T-helper 17 cell (primary cell): ENCODE results near the gene HDAC4. TPM values are rescaled to one million over a fixed set of nuclear protein-coding genes. Genes with fewer than 3 reads are reported as not detected.

Experiments
- ATAC-seq: fragments of 150-1000 bp; cut with Tn5 transposase; 2 replicates; pipeline ENCODE4 v1.10.0; 2021; ENCODE audit warnings: mild to moderate bottlenecking, moderate library complexity
- DNase-seq, 3 donors: peaks; one replicate each; pipeline versions ENCODE4 v3.0.0 to v3.0.0-alpha.2; 2020 to 2021
- H3K9me3 ChIP-seq: one replicate; pipeline ENCODE4 v1.7.0; 2013; ENCODE audit warnings: low read length, mild to moderate bottlenecking; ENCODE audit not compliant: control insufficient read depth, poor library complexity, severe bottlenecking
- H3K27ac Mint-ChIP-seq: one replicate; pipeline ENCODE4 v1.8.0; 2022; ENCODE audit warnings: mild to moderate bottlenecking, moderate library complexity, mixed read lengths
- H3K27me3 Mint-ChIP-seq: one replicate; pipeline ENCODE4 v1.8.0; 2022; ENCODE audit warnings: mixed read lengths
- H3K36me3 Mint-ChIP-seq: one replicate; pipeline ENCODE4 v1.8.0; 2022; ENCODE audit warnings: low read depth, mixed read lengths
- H3K4me1 Mint-ChIP-seq: one replicate; pipeline ENCODE4 v1.8.0; 2022; ENCODE audit warnings: mild to moderate bottlenecking, mixed read lengths
- H3K4me3 Mint-ChIP-seq: one replicate; pipeline ENCODE4 v1.8.0; 2022; ENCODE audit warnings: mild to moderate bottlenecking, moderate library complexity, mixed read lengths
- total RNA-seq, 4 donors: library from RNA in 2 of 4; stranded (reverse) in 2 of 4; gene quantifications; one replicate each; pipeline ENCODE4 v1.2.3 and lab custom pipeline; 2022 to 2026

Gene HDAC4
- total RNA-seq, 2 donors from 2014 or later: 78.9 to 79.0 TPM

DNA sequence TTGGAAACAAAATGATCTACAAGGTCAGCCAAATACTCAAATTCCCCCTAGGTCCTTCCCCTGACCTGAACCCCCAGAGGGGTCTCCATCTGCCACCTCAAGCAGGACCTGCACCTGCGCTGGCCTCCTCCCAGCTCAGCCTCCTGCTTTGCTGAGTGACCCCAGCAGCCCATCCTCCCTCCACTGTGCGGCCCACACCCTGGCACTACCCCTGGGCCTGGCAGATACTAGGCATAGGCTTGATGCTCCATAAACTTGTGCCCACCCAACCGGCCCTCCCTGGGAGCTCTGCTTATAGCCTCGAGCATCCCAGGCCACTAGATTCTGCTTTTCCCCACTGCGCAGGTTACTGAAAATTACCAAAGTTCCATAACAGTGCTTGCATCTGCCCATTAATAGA is 156.2 kb downstream of the HDAC4 start:
- no peaks in the 10 kb centered on the region for H3K27me3 Mint-ChIP-seq
- H3K9me3 ChIP-seq: no peaks in the 10 kb centered on the region
- ATAC-seq (no peak), DNase-seq (no peak)
- peak overlapping the region; percentile 63 for H3K27ac Mint-ChIP-seq
- no peak overlapping the region for H3K4me3 Mint-ChIP-seq
- H3K36me3 Mint-ChIP-seq: no peaks in the 10 kb centered on the region
- H3K4me1 Mint-ChIP-seq: peaks cover 45% of the 10 kb centered on the region

DNA sequence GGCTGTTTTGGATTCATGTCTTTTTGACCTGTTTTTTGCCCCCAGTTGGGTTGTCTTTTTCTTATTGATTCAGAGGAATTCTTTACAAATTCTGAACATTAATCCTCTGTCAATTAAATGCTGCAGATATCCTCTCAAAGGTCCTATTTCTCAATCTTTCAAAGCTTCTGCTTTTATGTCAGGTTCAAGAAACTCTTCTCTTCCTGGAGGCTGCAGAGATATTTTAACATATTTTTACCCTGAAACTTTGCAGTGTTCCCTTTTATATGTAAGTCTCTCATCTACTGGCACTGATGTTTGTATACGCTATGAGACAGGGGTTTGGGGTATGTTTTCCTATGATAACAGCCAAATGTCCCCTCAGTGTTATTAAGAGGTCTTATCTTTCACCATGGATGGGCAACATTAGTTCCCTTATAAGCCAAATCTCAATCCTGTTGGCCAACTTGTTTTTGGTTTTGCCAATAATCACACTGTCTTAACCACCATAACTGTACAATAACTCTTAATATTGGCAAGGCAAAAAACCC is 159.3 kb downstream of the HDAC4 start:
- peak overlapping the region; percentile 60 for H3K27ac Mint-ChIP-seq
- H3K9me3 ChIP-seq: no peaks in the 10 kb centered on the region
- H3K4me1 Mint-ChIP-seq: peaks cover 48% of the 10 kb centered on the region
- H3K4me3 Mint-ChIP-seq: no peak overlapping the region
- H3K27me3 Mint-ChIP-seq: no peaks in the 10 kb centered on the region
- DNase-seq (no peak), ATAC-seq (no peak)
- no peaks in the 10 kb centered on the region for H3K36me3 Mint-ChIP-seq

DNA sequence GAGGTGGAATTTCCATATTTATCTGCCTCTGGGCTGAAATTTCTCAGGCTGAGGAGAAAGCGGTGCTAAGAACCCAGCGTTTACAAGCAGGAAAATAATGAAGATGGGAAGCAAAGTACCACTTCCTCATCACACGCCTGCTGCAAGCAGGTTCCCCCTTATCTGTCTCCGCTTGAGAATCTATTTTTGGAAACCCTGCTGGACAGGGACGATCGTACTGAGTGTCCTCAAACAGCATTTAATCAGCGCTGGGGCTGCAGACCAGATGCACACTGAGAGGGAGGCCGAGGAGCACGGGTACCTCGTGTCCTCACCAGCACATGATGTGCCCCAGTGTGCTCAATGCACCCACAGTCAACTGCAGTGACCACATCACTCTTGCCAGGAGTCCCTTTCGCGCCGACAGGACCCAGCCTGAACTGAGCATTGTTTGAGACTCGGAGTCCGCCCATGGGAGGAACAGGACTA is 160.4 kb downstream of the HDAC4 start:
- no peaks in the 10 kb centered on the region for H3K9me3 ChIP-seq
- Mint-ChIP-seq H3K4me3 (no peak overlapping the region), H3K27ac (peak overlapping the region; percentile 56), H3K4me1 (peaks cover 47% of the 10 kb centered on the region), H3K27me3 (no peaks in the 10 kb centered on the region), H3K36me3 (no peaks in the 10 kb centered on the region)
- DNase-seq (no peak), ATAC-seq (no peak)

GRCh38 chr2:239239607-239240413 is 161.0 kb downstream of the HDAC4 start:
- H3K27me3 Mint-ChIP-seq: no peaks in the 10 kb centered on the region
- H3K9me3 ChIP-seq: no peaks in the 10 kb centered on the region
- peaks cover 51% of the 10 kb centered on the region for H3K4me1 Mint-ChIP-seq
- H3K27ac Mint-ChIP-seq: peak overlapping the region; percentile 56
- no peak for ATAC-seq
- no peaks in the 10 kb centered on the region for H3K36me3 Mint-ChIP-seq
- H3K4me3 Mint-ChIP-seq: no peak overlapping the region
- no peak for DNase-seq

DNA sequence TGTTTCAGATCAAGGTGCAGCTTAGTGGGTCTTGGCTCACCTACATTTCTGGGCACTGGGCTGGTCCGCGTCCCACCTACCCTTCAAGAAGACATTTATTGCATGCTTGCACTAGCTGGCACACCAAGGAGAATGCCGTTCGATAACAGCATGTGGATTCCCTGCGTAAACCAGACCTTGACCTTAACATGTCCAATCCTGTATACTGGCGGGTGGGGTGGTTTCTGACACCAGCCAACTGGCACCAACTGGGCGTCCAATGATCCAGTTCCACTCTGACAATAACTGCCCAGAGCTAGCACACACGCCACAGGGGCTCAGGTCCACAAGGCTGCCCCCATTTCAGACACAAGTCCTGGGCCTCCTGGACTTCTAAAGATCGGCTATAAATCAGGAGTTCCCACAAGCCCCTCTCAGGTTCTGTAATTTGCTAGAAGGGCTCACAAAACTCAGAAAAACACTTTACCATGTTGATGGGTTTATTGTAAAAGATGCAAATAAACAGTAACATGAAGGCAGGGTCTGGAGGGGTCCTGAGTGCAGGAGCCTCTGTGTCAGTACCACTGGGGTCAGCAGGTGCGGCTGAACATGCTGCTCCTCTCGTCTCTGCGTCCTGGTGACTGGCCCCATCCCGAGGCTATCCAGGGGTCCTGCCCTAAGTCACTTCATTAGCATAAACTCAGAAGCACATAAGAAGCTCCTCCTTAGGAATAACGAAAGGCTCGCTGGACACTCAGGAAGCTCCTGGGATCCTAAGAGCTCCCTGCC is 161.8 kb downstream of the HDAC4 start:
- H3K4me1 Mint-ChIP-seq: peaks cover 57% of the 10 kb centered on the region
- ATAC-seq (no peak), DNase-seq (no peak)
- H3K4me3 Mint-ChIP-seq: no peak overlapping the region
- no peaks in the 10 kb centered on the region for H3K27me3 Mint-ChIP-seq
- no peaks in the 10 kb centered on the region for H3K9me3 ChIP-seq
- peak overlapping the region; percentile 54 for H3K27ac Mint-ChIP-seq
- H3K36me3 Mint-ChIP-seq: no peaks in the 10 kb centered on the region

- DNase-seq: no peak
- Mint-ChIP-seq H3K4me1 (peaks cover 54% of the 10 kb centered on the region), H3K4me3 (no peak overlapping the region)
Measured at GRCh38 chr2:239238381-239238780, 162.4 kb downstream of the HDAC4 start.

GRCh38 chr2:239236808-239237205 is 164.0 kb downstream of the HDAC4 start:
- H3K9me3 ChIP-seq: no peaks in the 10 kb centered on the region
- no peak overlapping the region for H3K27ac Mint-ChIP-seq
- no peak for ATAC-seq
- H3K4me1 Mint-ChIP-seq: peaks cover 59% of the 10 kb centered on the region
- H3K27me3 Mint-ChIP-seq: no peaks in the 10 kb centered on the region
- no peaks in the 10 kb centered on the region for H3K36me3 Mint-ChIP-seq
- H3K4me3 Mint-ChIP-seq: no peak overlapping the region
- DNase-seq: no peak

More at GRCh38 chr2:239238381-239238780, 162.4 kb downstream of the HDAC4 start:
- no peak for ATAC-seq
- Mint-ChIP-seq H3K36me3 (no peaks in the 10 kb centered on the region), H3K27ac (peak overlapping the region; percentile 54), H3K27me3 (no peaks in the 10 kb centered on the region)
- H3K9me3 ChIP-seq: no peaks in the 10 kb centered on the region

- no peaks in the 10 kb centered on the region for H3K9me3 ChIP-seq
- DNase-seq (no peak), ATAC-seq (no peak)
- no peaks in the 10 kb centered on the region for H3K36me3 Mint-ChIP-seq
- no peak overlapping the region for H3K4me3 Mint-ChIP-seq
- peak overlapping the region; percentile 77 for H3K27ac Mint-ChIP-seq
- H3K4me1 Mint-ChIP-seq: peaks cover 55% of the 10 kb centered on the region
- H3K27me3 Mint-ChIP-seq: no peaks in the 10 kb centered on the region
Measured at GRCh38 chr2:239236043-239236807, 164.6 kb downstream of the HDAC4 start.

DNA sequence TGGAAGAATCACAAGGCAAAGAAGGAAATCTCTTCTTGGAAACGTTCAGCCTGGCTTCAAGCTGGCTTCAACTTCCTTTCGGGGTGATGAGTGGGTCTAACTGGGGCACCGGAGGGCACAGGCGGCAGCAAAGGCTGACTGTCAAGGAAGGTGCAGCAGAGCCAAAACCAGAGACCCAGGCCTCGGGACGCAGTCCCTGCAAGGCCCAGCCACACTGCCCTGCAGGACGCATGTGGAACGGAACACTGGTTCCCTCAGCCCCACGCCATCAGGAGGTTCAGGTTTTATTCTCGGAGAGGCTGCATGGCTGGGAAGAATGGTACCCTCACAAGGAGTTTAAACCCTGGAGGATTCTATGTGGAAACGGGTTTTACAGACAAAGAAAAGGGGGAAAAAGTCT is 165.5 kb downstream of the HDAC4 start:
- H3K27ac Mint-ChIP-seq: peak overlapping the region; percentile 77

DNA sequence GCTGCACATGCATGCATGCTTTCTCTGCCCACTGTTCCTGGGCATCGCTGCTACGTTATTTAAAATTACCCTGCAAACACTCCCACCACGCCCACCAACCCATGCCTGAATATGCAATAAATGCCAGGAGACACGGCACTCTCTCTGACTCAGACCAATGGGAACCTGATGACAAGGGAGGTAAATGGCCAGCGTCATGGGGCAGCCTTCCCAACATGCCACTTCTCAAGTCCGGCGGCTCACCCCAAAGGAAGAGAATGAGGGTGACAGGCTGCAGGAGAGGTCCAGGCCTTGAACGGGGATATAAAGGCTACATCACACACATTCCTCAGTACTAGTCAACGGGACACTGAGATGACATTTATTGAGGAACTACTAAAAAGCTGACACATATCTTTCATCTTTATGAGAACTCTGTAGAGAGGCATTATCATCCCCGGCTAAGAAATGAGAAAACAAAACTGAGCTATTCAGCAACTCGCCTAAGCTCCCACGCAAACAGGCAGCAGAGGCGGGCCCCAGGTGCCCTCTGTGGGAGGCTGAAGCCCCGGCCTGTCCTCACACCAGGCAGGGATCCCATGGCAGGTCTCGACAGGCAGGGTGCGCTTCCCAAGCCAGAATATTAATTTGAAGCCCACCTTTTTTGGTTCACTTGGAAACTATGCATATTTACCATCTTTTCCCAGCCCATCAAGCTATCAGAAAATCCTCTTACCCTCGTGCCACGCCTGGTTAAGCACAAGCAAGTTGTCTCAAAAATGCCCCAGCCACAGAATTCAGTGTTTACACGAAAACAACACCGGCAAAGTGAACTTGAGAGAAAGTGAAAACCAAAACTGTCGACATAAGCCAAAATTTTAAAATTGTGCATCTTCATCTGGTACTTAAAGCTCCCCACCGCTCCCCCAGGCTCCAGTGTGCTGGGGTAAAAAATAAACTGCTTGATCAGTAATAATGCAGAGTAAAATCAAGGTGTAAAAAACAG is 166.3 kb downstream of the HDAC4 start:
- peak; percentile 46 for ATAC-seq
- Mint-ChIP-seq H3K27me3 (no peaks in the 10 kb centered on the region), H3K27ac (peak overlapping the region; percentile 77), H3K36me3 (no peaks in the 10 kb centered on the region), H3K4me1 (peaks cover 59% of the 10 kb centered on the region), H3K4me3 (peak overlapping the region; percentile 69)
- H3K9me3 ChIP-seq: no peaks in the 10 kb centered on the region
- no peak for DNase-seq

More for the DNA sequence above, 165.5 kb downstream of the HDAC4 start:
- peak overlapping the region; percentile 59 for H3K4me3 Mint-ChIP-seq
- peaks cover 58% of the 10 kb centered on the region for H3K4me1 Mint-ChIP-seq
- ATAC-seq: no peak
- no peak for DNase-seq
- no peaks in the 10 kb centered on the region for H3K36me3 Mint-ChIP-seq
- no peaks in the 10 kb centered on the region for H3K9me3 ChIP-seq
- H3K27me3 Mint-ChIP-seq: no peaks in the 10 kb centered on the region

- peak overlapping the region; percentile 71 for H3K27ac Mint-ChIP-seq
Measured at GRCh38 chr2:239233576-239233975, 167.2 kb downstream of the HDAC4 start.

GRCh38 chr2:239232195-239232578 is 168.6 kb downstream of the HDAC4 start:
- no peak for DNase-seq
- Mint-ChIP-seq H3K4me1 (peaks cover 59% of the 10 kb centered on the region), H3K36me3 (peaks cover 4% of the 10 kb centered on the region), H3K27ac (peak overlapping the region; percentile 81), H3K4me3 (peak overlapping the region; percentile 71), H3K27me3 (no peaks in the 10 kb centered on the region)
- ATAC-seq: no peak
- no peaks in the 10 kb centered on the region for H3K9me3 ChIP-seq

More at GRCh38 chr2:239233576-239233975, 167.2 kb downstream of the HDAC4 start:
- Mint-ChIP-seq H3K4me1 (peaks cover 58% of the 10 kb centered on the region), H3K4me3 (peak overlapping the region; percentile 26), H3K36me3 (no peaks in the 10 kb centered on the region), H3K27me3 (no peaks in the 10 kb centered on the region)
- DNase-seq: no peak
- no peak for ATAC-seq
- H3K9me3 ChIP-seq: no peaks in the 10 kb centered on the region
